ENCODE results near the gene RHBG. TPM values are rescaled to one million over a fixed set of nuclear protein-coding genes. Genes with fewer than 3 reads are reported as not detected.

Gene RHBG
- total and polyA plus RNA-seq, 2 of the 4 experiments (the other 2 are of a cell fraction), result not detected

DNA sequence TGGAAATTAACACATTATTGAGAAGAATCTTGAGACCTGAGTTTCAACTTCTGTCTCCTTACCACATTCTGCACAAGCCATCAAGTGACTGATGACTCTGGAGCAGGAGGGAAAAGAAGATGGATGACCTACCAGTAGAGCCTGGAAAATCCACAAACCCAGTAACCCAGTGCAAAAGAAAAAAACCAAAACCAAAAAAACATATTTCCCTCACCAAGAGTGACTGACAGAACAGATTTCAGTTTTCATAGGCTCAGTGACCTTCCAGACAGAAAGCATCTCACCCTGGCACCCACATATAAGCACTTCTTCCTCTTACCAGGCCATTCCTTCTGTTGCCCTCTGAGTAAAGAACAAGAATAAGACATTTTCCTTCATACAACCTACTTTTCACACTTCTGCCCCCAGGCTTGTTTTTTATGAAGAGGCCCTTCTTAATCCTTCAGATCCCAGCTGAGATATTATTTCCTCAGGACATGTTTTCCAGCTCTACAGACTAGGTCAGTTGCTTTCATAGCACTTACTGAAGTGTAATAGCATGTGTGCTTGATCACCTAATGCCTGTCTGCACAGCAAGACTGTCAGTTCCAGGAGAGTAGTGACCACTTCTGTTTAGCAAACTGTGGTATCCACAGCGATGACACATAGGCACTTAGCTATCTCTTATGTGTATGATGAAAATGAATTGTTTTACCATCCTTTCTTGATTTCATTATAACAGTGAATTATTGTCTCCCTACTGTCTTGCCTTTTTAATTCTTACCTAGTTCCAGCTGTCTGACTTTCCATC is 26.6 kb upstream of the RHBG start:
- dilution Hi-C loops (cut with HindIII; ENCODE audit: low sequenced_read_pairs, unreplicated experiment) (no loop called here), in situ Hi-C loops (cut with MboI; ENCODE audit: low sequenced_read_pairs) (no loop called here), intact Hi-C loops (cut with micrococcal nuclease) (no loop called here)
- BruUV-seq (replicated peaks), result no TSS peak
- H3K9me3 ChIP-seq (ENCODE audit: control insufficient read depth, insufficient read depth, low read length), result no peaks in the 10 kb centered on the region
- no peak overlapping the region for H2AFZ ChIP-seq (replicated peaks; ENCODE audit: low read length, poor library complexity)
- no peak overlapping the region for H2BK120ac ChIP-seq (ENCODE audit: low read depth, low read length)
- H3K56ac ChIP-seq (ENCODE audit: extremely low read depth, insufficient read depth, low read length), result no peak overlapping the region
- ATAC-seq (ENCODE audit: low read depth), result no peak
- no peak overlapping the region for H3K9ac ChIP-seq (ENCODE audit: low read depth, low read length)
- H4K20me1 ChIP-seq (ENCODE audit: insufficient read depth, low read length), result no peaks in the 10 kb centered on the region
- H3K9me1 ChIP-seq (ENCODE audit: insufficient read depth, low read length), result 0 out of 2 replicates have a peak, but pooled peaks cover 3% of the 10 kb centered on the region
- H2BK5ac ChIP-seq (ENCODE audit: low read depth, low read length, poor library complexity, severe bottlenecking), result no peak overlapping the region
- no peak overlapping the region for H3K18ac ChIP-seq (ENCODE audit: low read depth, low read length)
- H2AK5ac ChIP-seq (ENCODE audit: low read depth, low read length), result no peak overlapping the region
- H3K4me2 ChIP-seq (ENCODE audit: low read depth, low read length), result no peak overlapping the region
- H4K8ac ChIP-seq (ENCODE audit: low read depth in 2 of 2, low read length in 2 of 2), result no peak overlapping the region
- H4K91ac ChIP-seq (ENCODE audit: insufficient read depth, low read depth, low read length), result no peak overlapping the region
- H3K23ac ChIP-seq (ENCODE audit: low read depth, low read length), result no peak overlapping the region
- H2BK15ac ChIP-seq (ENCODE audit: low read depth, low read length), result no peak overlapping the region
- peak; percentile 57 for DNase-seq
- H3K36me3 ChIP-seq (ENCODE audit: control insufficient read depth, insufficient read depth, low read length), result no peaks in the 10 kb centered on the region
- no peak overlapping the region for H3K14ac ChIP-seq (replicated peaks; ENCODE audit: low read depth, low read length)
- peaks cover 22% of the 10 kb centered on the region for H3K27me3 ChIP-seq (ENCODE audit: control insufficient read depth, insufficient read depth, low read length)
- H3K4me3 ChIP-seq (ENCODE audit: insufficient read depth, low read depth, low read length), result no peak overlapping the region
- H2AK9ac ChIP-seq (replicated peaks; ENCODE audit: low read depth, low read length, poor library complexity), result no peak overlapping the region
- H4K5ac ChIP-seq (ENCODE audit: low read depth, low read length), result no peak overlapping the region
- WGBS, 2 experiments (ENCODE audit: extremely low coverage in 2 of 2, insufficient read length in 1 of 2), result no CpG with 5 or more reads among the region's 1 CpG
- ChIA-PET POLR2A (ENCODE audit: unreplicated experiment) (no interaction called here), CTCF (no interaction called here)
- peaks cover 2% of the 10 kb centered on the region; the same call in 1 of the 2 replicates for H3K4me1 ChIP-seq (ENCODE audit: control insufficient read depth, insufficient read depth, low read length)
- no peak overlapping the region for H3K27ac ChIP-seq (ENCODE audit: insufficient read depth, low read length)
- no peak for TF ChIP-seq BHLHE40 (IDR thresholded peaks at IDR 0.05; ENCODE audit: low read depth, low read length)
- TF ChIP-seq NFE2L2 (IDR thresholded peaks at IDR 0.05; ENCODE audit: low read depth, low read length), result no peak
- no peak for TF ChIP-seq POLR2A (IDR thresholded peaks at IDR 0.05; ENCODE audit: low read depth, low read length)
- TF ChIP-seq, protein P1, sequence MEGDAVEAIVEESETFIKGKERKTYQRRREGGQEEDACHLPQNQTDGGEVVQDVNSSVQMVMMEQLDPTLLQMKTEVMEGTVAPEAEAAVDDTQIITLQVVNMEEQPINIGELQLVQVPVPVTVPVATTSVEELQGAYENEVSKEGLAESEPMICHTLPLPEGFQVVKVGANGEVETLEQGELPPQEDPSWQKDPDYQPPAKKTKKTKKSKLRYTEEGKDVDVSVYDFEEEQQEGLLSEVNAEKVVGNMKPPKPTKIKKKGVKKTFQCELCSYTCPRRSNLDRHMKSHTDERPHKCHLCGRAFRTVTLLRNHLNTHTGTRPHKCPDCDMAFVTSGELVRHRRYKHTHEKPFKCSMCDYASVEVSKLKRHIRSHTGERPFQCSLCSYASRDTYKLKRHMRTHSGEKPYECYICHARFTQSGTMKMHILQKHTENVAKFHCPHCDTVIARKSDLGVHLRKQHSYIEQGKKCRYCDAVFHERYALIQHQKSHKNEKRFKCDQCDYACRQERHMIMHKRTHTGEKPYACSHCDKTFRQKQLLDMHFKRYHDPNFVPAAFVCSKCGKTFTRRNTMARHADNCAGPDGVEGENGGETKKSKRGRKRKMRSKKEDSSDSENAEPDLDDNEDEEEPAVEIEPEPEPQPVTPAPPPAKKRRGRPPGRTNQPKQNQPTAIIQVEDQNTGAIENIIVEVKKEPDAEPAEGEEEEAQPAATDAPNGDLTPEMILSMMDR (conservative IDR thresholded peaks at IDR 0.05; ENCODE audit: low read depth, low read length), result no peak
- H2BK20ac ChIP-seq (ENCODE audit: low read depth, low read length), result no peak overlapping the region
- peaks cover 0 to 7% of the 10 kb centered on the region in 2 experiments; a peak in 1 of 4 replicates for H3K79me1 ChIP-seq (ENCODE audit: low read depth in 1 of 2, low read length in 2 of 2)
- no peak overlapping the region for H3K4ac ChIP-seq (ENCODE audit: low read depth, low read length)

Data from IMR-90 (cell line).